ENCODE data around the gene CENPT. TPM values are rescaled to one million over a fixed set of nuclear protein-coding genes. Genes with fewer than 3 reads are reported as not detected.

Gene CENPT
- total RNA-seq, 1 experiment from 2014 or later: 33.8 TPM

- BruUV-seq (replicated peaks): no TSS peak
- TF ChIP-seq CTCF (conservative IDR thresholded peaks at IDR 0.05) (no peak), EZH2 (IDR thresholded peaks at IDR 0.05; ENCODE audit: low read depth) (no peak)
- POLR2A ChIA-PET (ENCODE audit: unreplicated experiment): interaction anchor here (0.6 kb wide), 2 partner anchors 69 to 322 kb away, joined by 7 to 8 read pairs; no protein-coding TSS in a partner anchor
- Histone ChIP-seq H2AFZ (no peak within 1 kb of the TSS), H3F3A (ENCODE audit: insufficient read depth, low read depth) (no peaks in the 10 kb centered on the region; the same call in 1 of the 2 replicates), H3K4me2 (no peak within 1 kb of the TSS), H3K36me3 (ENCODE audit: low read depth) (peaks cover 4% of the 10 kb centered on the region; the same call in 1 of the 2 replicates), H3K79me2 (ENCODE audit: low read depth) (no peaks in the 10 kb centered on the region), H3K27ac (no peak within 1 kb of the TSS), H3K9me2 (ENCODE audit: insufficient read depth) (no peaks in the 10 kb centered on the region), H3K4me1 (replicated peaks; ENCODE audit: insufficient read depth) (no peaks in the 10 kb centered on the region), H4K20me1 (ENCODE audit: insufficient read depth) (no peaks in the 10 kb centered on the region), H3K4me3 (no peak within 1 kb of the TSS), H3K9me3 (ENCODE audit: insufficient read depth, low read depth) (no peaks in the 10 kb centered on the region), H3K27me3 (ENCODE audit: insufficient read depth, low read depth) (no peaks in the 10 kb centered on the region)
- CTCF ChIA-PET: interaction anchor here (0.5 to 2.1 kb wide), 4 partner anchors 52 to 370 kb away, joined by 3 to 13 read pairs (median 4); no protein-coding TSS in a partner anchor
- intact Hi-C loops (cut with micrococcal nuclease; ENCODE audit: unreplicated experiment): no loop called here
- peak in 1 of 2 experiments; percentile 91 for DNase-seq
Observed at GRCh38 chr16:67884684-67885083, 37.2 kb upstream of the CENPT start, which contains the start of gene NRN1L. TSS of gene NRN1L (plus strand) at chr16:67884885. CDS start at chr16:67884904, 19 bp downstream.

GRCh38 chr16:67883872-67884261 lies 36.4 kb upstream of the CENPT start:
- intact Hi-C loops (cut with micrococcal nuclease; ENCODE audit: unreplicated experiment): loop anchor here (2.0 kb wide), 1 partner anchor 157 kb away; no protein-coding TSS in a partner anchor
- TF ChIP-seq CTCF (conservative IDR thresholded peaks at IDR 0.05) (peak; percentile 92), EZH2 (IDR thresholded peaks at IDR 0.05; ENCODE audit: low read depth) (no peak)
- no peaks in the 10 kb centered on the region for H3K27me3 ChIP-seq (ENCODE audit: insufficient read depth, low read depth)
- peaks cover 4% of the 10 kb centered on the region; the same call in 1 of the 2 replicates for H3K36me3 ChIP-seq (ENCODE audit: low read depth)
- H3K4me2 ChIP-seq: no peak overlapping the region
- DNase-seq: peak in 1 of 2 experiments; percentile 67
- no peak overlapping the region for H2AFZ ChIP-seq
- H3K27ac ChIP-seq: no peak overlapping the region
- H3F3A ChIP-seq (ENCODE audit: insufficient read depth, low read depth): no peaks in the 10 kb centered on the region; the same call in 1 of the 2 replicates
- no peak overlapping the region for H3K4me3 ChIP-seq
- POLR2A ChIA-PET (ENCODE audit: unreplicated experiment): no interaction called here
- H3K9me2 ChIP-seq (ENCODE audit: insufficient read depth): no peaks in the 10 kb centered on the region
- no peaks in the 10 kb centered on the region for H4K20me1 ChIP-seq (ENCODE audit: insufficient read depth)
- no peaks in the 10 kb centered on the region for H3K9me3 ChIP-seq (ENCODE audit: insufficient read depth, low read depth)
- CTCF ChIA-PET: interaction anchor here (0.6 to 2.1 kb wide), 4 partner anchors 9 to 180 kb away, joined by 4 to 13 read pairs (median 4); partner anchors contain the start of gene PSKH1
- no peaks in the 10 kb centered on the region for H3K79me2 ChIP-seq (ENCODE audit: low read depth)
- no peaks in the 10 kb centered on the region for H3K4me1 ChIP-seq (replicated peaks; ENCODE audit: insufficient read depth)
- no TSS peak for BruUV-seq (replicated peaks)

- Histone ChIP-seq H4K20me1 (ENCODE audit: insufficient read depth) (no peaks in the 10 kb centered on the region), H3K27me3 (ENCODE audit: insufficient read depth, low read depth) (no peaks in the 10 kb centered on the region), H3K27ac (no peak overlapping the region), H3K36me3 (ENCODE audit: low read depth) (peaks cover 4% of the 10 kb centered on the region; the same call in 1 of the 2 replicates), H3K4me1 (replicated peaks; ENCODE audit: insufficient read depth) (no peaks in the 10 kb centered on the region), H3K4me2 (no peak overlapping the region), H3K9me2 (ENCODE audit: insufficient read depth) (no peaks in the 10 kb centered on the region), H3F3A (ENCODE audit: insufficient read depth, low read depth) (no peaks in the 10 kb centered on the region; the same call in 1 of the 2 replicates), H3K79me2 (ENCODE audit: low read depth) (no peaks in the 10 kb centered on the region), H3K9me3 (ENCODE audit: insufficient read depth, low read depth) (no peaks in the 10 kb centered on the region), H3K4me3 (no peak overlapping the region), H2AFZ (no peak overlapping the region)
- intact Hi-C loops (cut with micrococcal nuclease; ENCODE audit: unreplicated experiment): loop anchor here (2.0 kb wide), 1 partner anchor 157 kb away; no protein-coding TSS in a partner anchor
- CTCF ChIA-PET: interaction anchor here (0.6 to 2.1 kb wide), 4 partner anchors 10 to 180 kb away, joined by 4 to 13 read pairs (median 4); partner anchors contain the start of gene PSKH1
- TF ChIP-seq EZH2 (IDR thresholded peaks at IDR 0.05; ENCODE audit: low read depth): no peak
- TF ChIP-seq CTCF (conservative IDR thresholded peaks at IDR 0.05): no peak
- no TSS peak for BruUV-seq (replicated peaks)
- DNase-seq: no peak
- POLR2A ChIA-PET (ENCODE audit: unreplicated experiment): interaction anchor here (0.6 kb wide), 2 partner anchors 485 to 602 kb away, joined by 4 read pairs; no protein-coding TSS in a partner anchor
Observed at GRCh38 chr16:67883146-67883871, 35.8 kb upstream of the CENPT start.

Measured in PC-9 (cell line).